ENCODE measurements around the gene AMN.

AMN gene

GRCh38 chr14:102906616-102907302 lies 15.7 kb upstream of the AMN start:
- Histone ChIP-seq H3K4me1 (ENCODE audit: control insufficient read depth, low read length) (peaks cover 11% of the 10 kb centered on the region), H3K79me2 (ENCODE audit: control insufficient read depth, low read length) (no peaks in the 10 kb centered on the region), H3K27ac (ENCODE audit: low read depth, low read length) (no peak overlapping the region), H3K27me3 (ENCODE audit: control insufficient read depth, low read length) (no peaks in the 10 kb centered on the region), H3K9me3 (ENCODE audit: control insufficient read depth, insufficient read depth, low read length) (no peaks in the 10 kb centered on the region), H4K20me1 (ENCODE audit: control insufficient read depth, insufficient read depth, low read depth, low read length) (peaks cover 14% of the 10 kb centered on the region), H3K4me2 (ENCODE audit: low read length) (no peak overlapping the region), H3K4me3 (ENCODE audit: low read length) (no peak overlapping the region), H3K36me3 (ENCODE audit: control insufficient read depth, low read length) (peaks cover 29% of the 10 kb centered on the region), H3F3A (ENCODE audit: control insufficient read depth, insufficient read depth) (0 out of 2 replicates have a peak, but pooled peaks cover 6% of the 10 kb centered on the region), H3K9me2 (replicated peaks; ENCODE audit: control insufficient read depth, low read length) (no peaks in the 10 kb centered on the region)
- TF ChIP-seq CTCF (IDR thresholded peaks at IDR 0.05; ENCODE audit: low read depth, low read length, poor library complexity, severe bottlenecking) (no peak), EZH2phosphoT487 (IDR thresholded peaks at IDR 0.05; ENCODE audit: borderline replicate concordance, low read length) (no peak)

DNA sequence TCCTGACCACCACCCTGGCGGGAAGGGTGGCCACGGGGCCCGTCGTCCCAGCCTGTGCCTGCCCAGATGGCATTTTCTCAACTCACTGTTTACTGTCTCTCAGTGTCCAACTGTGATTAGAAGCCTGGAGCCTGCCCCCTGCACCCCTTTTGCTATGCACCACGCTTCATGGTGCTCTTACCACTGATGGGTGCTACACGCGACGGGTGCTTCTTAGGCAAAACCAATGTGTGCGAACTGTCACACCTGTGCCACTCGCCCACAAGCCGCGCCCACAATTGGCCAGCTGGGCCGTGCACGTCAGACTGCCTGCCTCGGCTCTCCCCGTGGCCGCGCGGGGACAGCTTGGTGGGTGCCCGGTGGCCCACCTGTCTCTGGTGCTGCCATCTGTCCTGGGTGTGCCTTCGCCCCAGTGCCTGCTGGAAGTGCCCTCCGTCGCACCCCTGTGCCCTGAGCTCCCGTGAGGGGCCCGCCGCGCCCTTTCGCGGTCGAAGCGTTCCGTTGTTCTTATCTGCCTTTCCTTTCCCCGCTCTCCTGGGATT lies 15.1 kb upstream of the AMN start:
- no peaks in the 10 kb centered on the region for H3K27me3 ChIP-seq (ENCODE audit: control insufficient read depth, low read length)
- H4K20me1 ChIP-seq (ENCODE audit: control insufficient read depth, insufficient read depth, low read depth, low read length), result peaks cover 9% of the 10 kb centered on the region
- no peaks in the 10 kb centered on the region for H3K9me3 ChIP-seq (ENCODE audit: control insufficient read depth, insufficient read depth, low read length)
- 0 out of 2 replicates have a peak, but pooled peaks cover 6% of the 10 kb centered on the region for H3F3A ChIP-seq (ENCODE audit: control insufficient read depth, insufficient read depth)
- H3K36me3 ChIP-seq (ENCODE audit: control insufficient read depth, low read length), result peaks cover 26% of the 10 kb centered on the region
- H3K4me2 ChIP-seq (ENCODE audit: low read length), result no peak overlapping the region
- H3K79me2 ChIP-seq (ENCODE audit: control insufficient read depth, low read length), result no peaks in the 10 kb centered on the region
- peaks cover 5% of the 10 kb centered on the region for H3K4me1 ChIP-seq (ENCODE audit: control insufficient read depth, low read length)
- no peak overlapping the region for H3K4me3 ChIP-seq (ENCODE audit: low read length)
- no peaks in the 10 kb centered on the region for H3K9me2 ChIP-seq (replicated peaks; ENCODE audit: control insufficient read depth, low read length)
- H3K27ac ChIP-seq (ENCODE audit: low read depth, low read length), result no peak overlapping the region
- TF ChIP-seq EZH2phosphoT487 (IDR thresholded peaks at IDR 0.05; ENCODE audit: borderline replicate concordance, low read length), result no peak
- no peak for TF ChIP-seq CTCF (IDR thresholded peaks at IDR 0.05; ENCODE audit: low read depth, low read length, poor library complexity, severe bottlenecking)

GRCh38 chr14:102907980-102908730 lies 14.3 kb upstream of the AMN start:
- Histone ChIP-seq H3K4me2 (ENCODE audit: low read length) (no peak overlapping the region), H3F3A (ENCODE audit: control insufficient read depth, insufficient read depth) (0 out of 2 replicates have a peak, but pooled peaks cover 6% of the 10 kb centered on the region), H4K20me1 (ENCODE audit: control insufficient read depth, insufficient read depth, low read depth, low read length) (peaks cover 2% of the 10 kb centered on the region; the same call in 1 of the 2 replicates), H3K4me3 (ENCODE audit: low read length) (no peak overlapping the region), H3K27me3 (ENCODE audit: control insufficient read depth, low read length) (no peaks in the 10 kb centered on the region), H3K79me2 (ENCODE audit: control insufficient read depth, low read length) (no peaks in the 10 kb centered on the region), H3K9me3 (ENCODE audit: control insufficient read depth, insufficient read depth, low read length) (no peaks in the 10 kb centered on the region), H3K9me2 (replicated peaks; ENCODE audit: control insufficient read depth, low read length) (no peaks in the 10 kb centered on the region), H3K36me3 (ENCODE audit: control insufficient read depth, low read length) (peaks cover 18% of the 10 kb centered on the region; the same call in 1 of the 2 replicates), H3K4me1 (ENCODE audit: control insufficient read depth, low read length) (no peaks in the 10 kb centered on the region), H3K27ac (ENCODE audit: low read depth, low read length) (no peak overlapping the region)
- TF ChIP-seq EZH2phosphoT487 (IDR thresholded peaks at IDR 0.05; ENCODE audit: borderline replicate concordance, low read length), result no peak

Measured in DOHH2 (cell line).